Trophoblast cell (in vitro differentiated cells and primary cell): ENCODE measurements around the gene ZZZ3.

Experiments used
- DNase-seq, 2 donors: peaks; one replicate each; pipeline ENCODE4 v3.0.0-alpha.2; 2016
- H2AFZ ChIP-seq: 2 replicates; pipeline ENCODE4 v1.6.1; 2013; ENCODE audit warnings: low read length, moderate library complexity, mild to moderate bottlenecking; ENCODE audit not compliant: insufficient read depth, poor library complexity
- H2AK5ac ChIP-seq: 2 replicates; pipeline ENCODE4 v1.6.1; 2013; ENCODE audit warnings: mild to moderate bottlenecking, low read length
- H2BK120ac ChIP-seq: 2 replicates; pipeline ENCODE4 v1.6.1; 2013; ENCODE audit warnings: low read length, mild to moderate bottlenecking, moderate library complexity; ENCODE audit not compliant: insufficient read depth, poor library complexity
- H2BK12ac ChIP-seq: 2 replicates; pipeline ENCODE4 v1.6.1; 2013; ENCODE audit warnings: mild to moderate bottlenecking, low read length, moderate library complexity
- H2BK5ac ChIP-seq: 2 replicates; pipeline ENCODE4 v1.6.1; 2013; ENCODE audit warnings: low read length, low read depth, moderate library complexity, mild to moderate bottlenecking; ENCODE audit not compliant: poor library complexity
- H3K14ac ChIP-seq: 2 replicates; pipeline ENCODE4 v1.6.1; 2013; ENCODE audit warnings: mild to moderate bottlenecking, low read length
- H3K18ac ChIP-seq: 2 replicates; pipeline ENCODE4 v1.6.1; 2013; ENCODE audit warnings: mild to moderate bottlenecking, low read length
- H3K23ac ChIP-seq: 2 replicates; pipeline ENCODE4 v1.6.1; 2013; ENCODE audit warnings: low read length
- H3K27ac ChIP-seq: 2 replicates; pipeline ENCODE4 v1.5.1; 2013; ENCODE audit warnings: low read depth, mild to moderate bottlenecking, inconsistent platforms, low read length, moderate library complexity
- H3K27me3 ChIP-seq: 2 replicates; pipeline ENCODE4 v1.6.1; 2013; ENCODE audit warnings: inconsistent platforms, mild to moderate bottlenecking, low read length, moderate library complexity; ENCODE audit not compliant: insufficient read depth
- H3K36me3 ChIP-seq, 2 experiments: 1 replicate in 1 of 2; 2 replicates in 1 of 2; pipeline ENCODE4 v1.6.1; 2013; ENCODE audit warnings: low read length in 2 of 2, mild to moderate bottlenecking in 2 of 2, moderate library complexity in 1 of 2; ENCODE audit not compliant: insufficient read depth in 2 of 2, control insufficient read depth in 1 of 2
- H3K4ac ChIP-seq: 2 replicates; pipeline ENCODE4 v1.6.1; 2013; ENCODE audit warnings: low read depth, mild to moderate bottlenecking, low read length, moderate library complexity
- H3K4me1 ChIP-seq, 2 experiments: 1 replicate in 1 of 2; 2 replicates in 1 of 2; pipeline ENCODE4 v1.6.1; 2013; ENCODE audit warnings: low read length in 2 of 2, mild to moderate bottlenecking in 2 of 2, moderate library complexity in 1 of 2; ENCODE audit not compliant: insufficient read depth in 2 of 2, control insufficient read depth in 1 of 2
- H3K4me2 ChIP-seq: 2 replicates; pipeline ENCODE4 v1.6.1; 2013; ENCODE audit warnings: inconsistent platforms, mild to moderate bottlenecking, low read length, moderate library complexity
- H3K4me3 ChIP-seq: 2 replicates; pipeline ENCODE4 v1.5.1; 2013; ENCODE audit warnings: mild to moderate bottlenecking, low read depth, low read length, inconsistent platforms
- H3K79me1 ChIP-seq: one replicate; pipeline ENCODE4 v1.6.1; 2013; ENCODE audit warnings: low read length
- H3K79me2 ChIP-seq: 2 replicates; pipeline ENCODE4 v1.6.1; 2013; ENCODE audit warnings: low read length, mild to moderate bottlenecking; ENCODE audit not compliant: control insufficient read depth, insufficient read depth, poor library complexity
- H3K9ac ChIP-seq: 2 replicates; pipeline ENCODE4 v1.6.1; 2013; ENCODE audit warnings: mild to moderate bottlenecking, low read length
- H3K9me3 ChIP-seq: 2 replicates; pipeline ENCODE4 v1.6.1; 2013; ENCODE audit warnings: low read depth, mild to moderate bottlenecking, control low read depth, inconsistent platforms, low read length; ENCODE audit not compliant: insufficient read depth
- H4K12ac ChIP-seq: 2 replicates; pipeline ENCODE4 v1.6.1; 2013; ENCODE audit warnings: low read depth, mild to moderate bottlenecking, low read length, moderate library complexity
- H4K8ac ChIP-seq: 2 replicates; pipeline ENCODE4 v1.6.1; 2013; ENCODE audit warnings: low read depth, mild to moderate bottlenecking, low read length, moderate library complexity
- H4K91ac ChIP-seq: one replicate; pipeline ENCODE4 v1.6.1; 2013; ENCODE audit warnings: low read depth, mild to moderate bottlenecking, low read length, moderate library complexity
- WGBS: extraction: QIAGEN DNeasy Blood & Tissue Kit; methylation state at CpG from one replicate; pipeline ENCODE4 v1.1.7; 2013; ENCODE audit warnings: missing lambda C conversion rate; ENCODE audit not compliant: insufficient read length, insufficient coverage; ENCODE audit errors: extremely low coverage; 5-methylcytosine and 5-hydroxymethylcytosine counted together

Gene ZZZ3

DNA sequence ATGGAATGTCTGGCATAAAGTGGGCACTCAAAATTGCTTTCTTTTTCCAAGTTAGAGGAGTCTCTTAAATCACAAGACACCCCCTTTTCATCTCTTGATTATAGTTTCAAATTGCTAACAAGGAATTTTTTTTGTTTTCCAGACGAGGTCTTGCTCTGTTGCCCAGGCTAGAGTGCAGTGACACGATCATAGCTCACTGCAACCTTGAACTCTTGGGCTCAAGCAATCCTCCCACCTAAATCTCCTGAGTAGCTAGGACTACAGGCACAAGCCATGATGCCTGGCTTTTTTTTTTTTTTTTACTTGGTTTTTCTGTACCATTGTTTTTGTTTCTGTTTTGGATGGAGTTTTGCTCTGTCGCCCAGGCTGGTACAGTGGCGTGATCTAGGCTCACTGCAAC is 20.8 kb downstream of the ZZZ3 start:
- no peaks in the 10 kb centered on the region for H3K79me1 ChIP-seq
- no peak overlapping the region for H3K14ac ChIP-seq
- H3K23ac ChIP-seq, result no peak overlapping the region
- H2AFZ ChIP-seq, result no peak overlapping the region
- WGBS, result no CpG with 5 or more reads among the region's 4 CpGs
- no peaks in the 10 kb centered on the region for H3K36me3 ChIP-seq
- no peak for DNase-seq
- no peak overlapping the region for H3K9ac ChIP-seq
- no peak overlapping the region for H4K8ac ChIP-seq
- H3K9me3 ChIP-seq, result no peaks in the 10 kb centered on the region
- peaks cover 11% of the 10 kb centered on the region for H3K79me2 ChIP-seq
- no peak overlapping the region for H4K12ac ChIP-seq
- H3K4me1 ChIP-seq, result no peaks in the 10 kb centered on the region
- peak overlapping the region; percentile 46 for H3K4ac ChIP-seq
- no peak overlapping the region for H3K18ac ChIP-seq
- H4K91ac ChIP-seq, result no peak overlapping the region
- H2BK5ac ChIP-seq, result no peak overlapping the region
- H3K27me3 ChIP-seq, result no peaks in the 10 kb centered on the region
- H2BK120ac ChIP-seq, result no peak overlapping the region
- H3K4me2 ChIP-seq, result no peak overlapping the region
- H2BK12ac ChIP-seq, result no peak overlapping the region
- no peak overlapping the region for H2AK5ac ChIP-seq
- H3K4me3 ChIP-seq, result no peak overlapping the region
- no peak overlapping the region for H3K27ac ChIP-seq

DNA sequence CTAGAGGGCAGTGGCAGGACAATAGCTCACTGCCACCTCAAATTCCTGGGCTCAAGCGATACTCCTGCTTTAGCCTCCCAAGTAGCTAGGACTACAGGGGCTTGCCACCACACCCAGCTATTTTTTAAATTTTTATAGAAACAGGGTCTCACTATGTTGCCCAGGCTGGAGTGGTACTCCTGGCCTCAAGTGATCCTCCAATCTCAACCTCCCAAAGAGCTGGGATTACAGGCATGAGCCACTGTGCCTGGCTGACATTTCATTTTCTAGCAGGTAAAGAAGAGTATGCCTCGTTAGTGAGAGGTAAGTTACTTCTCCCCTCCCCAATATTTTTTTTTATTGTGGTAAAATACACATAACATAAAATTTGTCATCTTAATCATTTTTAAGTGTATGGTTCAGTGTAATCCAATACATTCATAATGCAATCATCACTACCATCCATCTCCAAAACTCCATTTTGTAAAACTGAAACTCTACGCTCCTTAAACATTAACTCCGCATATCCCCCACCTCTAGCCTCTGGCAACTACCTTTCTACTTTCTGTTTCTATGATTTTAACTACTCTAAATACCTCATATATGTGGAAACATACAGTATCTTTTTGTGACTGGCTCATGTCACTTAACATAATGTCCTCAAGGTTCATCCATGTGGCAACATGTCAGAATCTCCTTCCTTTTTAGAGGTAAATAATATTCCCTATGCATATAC is 22.4 kb downstream of the ZZZ3 start:
- H4K91ac ChIP-seq, result no peak overlapping the region
- WGBS, result 100% methylated on average over 2 of the region's 4 CpGs

DNA sequence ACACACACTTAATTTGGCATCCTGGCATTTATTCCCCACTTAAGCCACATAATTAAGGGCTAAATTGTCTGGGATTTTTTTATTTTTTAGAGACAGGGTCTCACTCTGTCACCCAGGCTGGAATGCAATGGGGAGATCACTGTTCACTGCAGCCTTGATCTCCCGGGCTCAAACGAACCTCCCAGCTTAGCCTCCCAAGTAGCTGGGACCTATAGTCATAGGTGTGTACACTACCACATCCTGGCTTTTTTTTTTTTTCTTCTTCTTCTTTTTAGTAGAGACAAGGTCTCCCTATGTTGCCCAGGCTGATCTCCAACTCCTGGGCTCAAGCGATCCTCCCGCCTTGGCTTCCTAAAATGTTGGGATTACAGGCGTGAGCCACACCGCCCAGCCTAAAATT is 24.2 kb downstream of the ZZZ3 start:
- H2BK12ac ChIP-seq, result no peak overlapping the region
- H2AK5ac ChIP-seq, result no peak overlapping the region
- H3K4me1 ChIP-seq, result no peaks in the 10 kb centered on the region
- H3K4ac ChIP-seq, result peak overlapping the region; percentile 36
- no CpG with 5 or more reads among the region's 6 CpGs for WGBS
- H2BK120ac ChIP-seq, result no peak overlapping the region
- H3K23ac ChIP-seq, result no peak overlapping the region
- H3K14ac ChIP-seq, result no peak overlapping the region
- no peak for DNase-seq
- no peak overlapping the region for H2AFZ ChIP-seq
- H3K79me1 ChIP-seq, result no peaks in the 10 kb centered on the region
- no peak overlapping the region for H4K12ac ChIP-seq
- no peaks in the 10 kb centered on the region for H3K36me3 ChIP-seq
- H2BK5ac ChIP-seq, result no peak overlapping the region
- no peaks in the 10 kb centered on the region for H3K9me3 ChIP-seq
- no peak overlapping the region for H3K9ac ChIP-seq
- no peak overlapping the region for H4K91ac ChIP-seq
- H3K4me2 ChIP-seq, result no peak overlapping the region
- H3K4me3 ChIP-seq, result no peak overlapping the region
- peaks cover 7% of the 10 kb centered on the region for H3K79me2 ChIP-seq
- H3K18ac ChIP-seq, result no peak overlapping the region
- no peak overlapping the region for H3K27ac ChIP-seq
- H4K8ac ChIP-seq, result no peak overlapping the region
- H3K27me3 ChIP-seq, result no peaks in the 10 kb centered on the region

More for the DNA sequence above, 22.4 kb downstream of the ZZZ3 start:
- Histone ChIP-seq H3K18ac (no peak overlapping the region), H4K12ac (no peak overlapping the region), H3K4me3 (no peak overlapping the region), H2BK12ac (no peak overlapping the region), H3K27me3 (no peaks in the 10 kb centered on the region), H2AFZ (no peak overlapping the region), H4K8ac (no peak overlapping the region), H3K4me2 (no peak overlapping the region), H3K79me2 (peaks cover 7% of the 10 kb centered on the region), H2AK5ac (no peak overlapping the region), H3K23ac (no peak overlapping the region), H2BK120ac (no peak overlapping the region), H3K4ac (peak overlapping the region; percentile 67), H3K4me1 (no peaks in the 10 kb centered on the region), H3K9ac (no peak overlapping the region), H2BK5ac (no peak overlapping the region), H3K79me1 (no peaks in the 10 kb centered on the region), H3K27ac (no peak overlapping the region), H3K9me3 (no peaks in the 10 kb centered on the region), H3K14ac (no peak overlapping the region), H3K36me3 (no peaks in the 10 kb centered on the region)
- DNase-seq, result no peak

DNA sequence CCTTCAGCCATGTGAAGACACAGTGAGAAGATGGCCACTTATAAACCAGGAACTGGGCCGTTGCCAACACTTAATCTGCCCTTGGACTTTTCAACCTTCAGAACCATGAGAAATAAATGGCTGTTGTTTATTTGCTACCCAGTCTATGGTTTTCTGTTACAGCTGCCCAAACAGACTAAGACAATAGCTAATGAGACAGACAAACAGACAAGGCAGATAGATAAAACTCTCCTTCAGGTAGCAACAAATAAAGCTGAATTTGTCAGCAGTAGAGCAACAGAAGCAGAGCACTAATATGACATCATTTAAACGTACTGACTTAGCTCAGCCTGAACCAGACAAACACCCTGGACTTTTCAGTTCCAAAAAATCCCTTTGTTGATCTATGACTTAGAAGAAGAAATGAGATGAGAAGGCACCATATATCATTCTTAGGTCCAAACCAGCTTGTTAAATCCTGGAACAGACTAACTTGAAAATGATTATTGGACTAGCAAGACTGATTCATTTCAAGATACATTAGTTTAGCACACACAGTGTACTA is 27.0 kb downstream of the ZZZ3 start:
- no peak overlapping the region for H2BK5ac ChIP-seq
- H4K8ac ChIP-seq, result no peak overlapping the region
- H3K4me2 ChIP-seq, result no peak overlapping the region
- H3K4me1 ChIP-seq, result no peaks in the 10 kb centered on the region
- peak overlapping the region; percentile 75 for H3K4ac ChIP-seq
- no peak for DNase-seq
- H2BK120ac ChIP-seq, result no peak overlapping the region
- H2AFZ ChIP-seq, result no peak overlapping the region
- H2AK5ac ChIP-seq, result no peak overlapping the region
- H3K27ac ChIP-seq, result no peak overlapping the region
- no peak overlapping the region for H4K91ac ChIP-seq
- H3K18ac ChIP-seq, result no peak overlapping the region
- no CpG with 5 or more reads among the region's 2 CpGs for WGBS
- peaks cover 2% of the 10 kb centered on the region for H3K9me3 ChIP-seq
- no peak overlapping the region for H3K9ac ChIP-seq
- peaks cover 7% of the 10 kb centered on the region for H3K79me2 ChIP-seq
- H3K4me3 ChIP-seq, result no peak overlapping the region
- H3K14ac ChIP-seq, result no peak overlapping the region
- H3K27me3 ChIP-seq, result no peaks in the 10 kb centered on the region
- H2BK12ac ChIP-seq, result no peak overlapping the region
- H4K12ac ChIP-seq, result no peak overlapping the region
- H3K23ac ChIP-seq, result no peak overlapping the region
- H3K36me3 ChIP-seq, result peaks cover 0 to 3% of the 10 kb centered on the region in 2 experiments
- no peaks in the 10 kb centered on the region for H3K79me1 ChIP-seq
